GM10266 (cell line): ENCODE results near the gene LAMTOR5.
"Not testable (repeated sequence)": the region's sequence is repeated elsewhere in the genome, so short reads cannot be mapped to it uniquely, and the experiment has no call there.

Experiments used
- DNase-seq: peaks from one replicate; pipeline ENCODE4 v3.0.0; 2012; ENCODE audit errors: extremely low spot score
- CTCF ChIP-seq: IDR thresholded peaks from 2 replicates; pipeline ENCODE4 v1.5.1; 2012; ENCODE audit warnings: mild to moderate bottlenecking, low read depth; ENCODE audit not compliant: control insufficient read depth, insufficient read depth; ENCODE audit errors: missing control alignments

Gene LAMTOR5

GRCh38 chr1:110449661-110450651 is 42.5 kb upstream of the LAMTOR5 start:
- no peak for DNase-seq
- no peak for TF ChIP-seq CTCF

- no peak for TF ChIP-seq CTCF
- no peak for DNase-seq
Measured at GRCh38 chr1:110444561-110444960, 37.1 kb upstream of the LAMTOR5 start.

GRCh38 chr1:110443451-110443850 is 36.0 kb upstream of the LAMTOR5 start:
- no peak for TF ChIP-seq CTCF
- no peak for DNase-seq

- no peak for TF ChIP-seq CTCF
- DNase-seq, result no peak
Measured at GRCh38 chr1:110441888-110442287, 34.4 kb upstream of the LAMTOR5 start.

- TF ChIP-seq CTCF, result no peak
- no peak for DNase-seq
Measured at GRCh38 chr1:110440877-110441276, 33.4 kb upstream of the LAMTOR5 start.

- DNase-seq, result not testable (repeated sequence)
Measured at GRCh38 chr1:110439873-110440272, 32.4 kb upstream of the LAMTOR5 start.

- no peak for DNase-seq
- no peak for TF ChIP-seq CTCF
Measured at GRCh38 chr1:110438893-110439292, 31.4 kb upstream of the LAMTOR5 start.

- DNase-seq, result not testable (repeated sequence)
Measured at GRCh38 chr1:110437645-110438299, 30.3 kb upstream of the LAMTOR5 start.
